Measurements from ENCODE around the gene DUSP9. TPM values are rescaled to one million over a fixed set of nuclear protein-coding genes. Genes with fewer than 3 reads are reported as not detected.

The DUSP9 gene
- total and polyA plus RNA-seq, 10 of the 15 experiments (the other 5 are each of a cell fraction or from before 2014, with no cell fraction given) = 0.10 TPM; not detected in 9

DNA sequence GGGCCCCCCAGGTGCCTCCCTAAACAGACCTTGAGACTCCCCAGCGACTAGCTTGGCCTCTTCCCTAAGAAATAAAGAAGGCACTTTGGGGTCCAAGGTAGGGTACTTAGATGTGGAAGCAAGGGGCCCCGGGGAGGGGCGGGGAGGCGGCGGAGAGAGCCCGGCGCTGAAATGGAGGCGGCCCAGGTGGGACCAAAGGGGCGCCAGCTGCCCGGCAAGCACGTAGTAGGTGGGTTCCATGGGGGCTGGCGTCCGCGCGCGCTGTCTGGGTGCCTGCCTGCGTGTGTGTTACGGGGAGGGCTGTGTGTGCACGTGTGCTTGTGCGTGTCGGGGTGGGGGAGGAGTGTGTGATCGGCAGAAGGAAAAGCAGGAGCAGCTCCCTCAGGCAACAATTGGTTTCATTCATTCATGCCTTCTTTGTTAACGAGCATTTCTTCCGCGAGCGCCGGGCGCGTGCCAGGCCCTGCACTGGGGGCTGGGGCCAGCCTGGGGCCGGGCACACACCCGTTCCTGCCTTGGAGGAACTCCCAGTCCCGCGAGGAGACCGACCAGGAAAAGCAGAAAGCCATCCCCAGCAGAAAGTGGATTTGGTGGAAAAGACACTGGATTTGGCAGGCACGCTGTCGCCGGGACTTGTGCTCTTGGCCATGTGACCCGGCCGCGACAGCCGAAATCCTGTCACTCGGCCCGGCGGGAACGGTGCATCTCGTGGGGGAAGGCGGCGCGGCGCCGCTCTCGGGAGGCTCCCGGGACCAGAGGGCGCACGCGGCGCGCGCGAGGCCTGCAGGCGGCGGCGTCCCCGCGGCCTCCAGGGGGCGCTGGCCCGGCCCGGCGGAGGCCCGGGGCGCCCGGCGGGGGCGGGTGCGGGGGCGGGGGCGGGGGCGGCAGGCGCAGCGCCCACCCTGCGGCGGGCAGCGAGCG, 3.3 kb upstream of the DUSP9 start:
- Histone ChIP-seq H3K27ac (ENCODE audit: control insufficient read depth, insufficient read depth) (no peak overlapping the region), H3K9ac (ENCODE audit: control insufficient read depth, insufficient read depth, low read length) (no peak overlapping the region), H3K4me3 (no peak overlapping the region), H3K79me2 (ENCODE audit: control insufficient read depth, insufficient read depth, low read length) (no peaks in the 10 kb centered on the region), H4K20me1 (ENCODE audit: control insufficient read depth, insufficient read depth) (no peaks in the 10 kb centered on the region), H3K27me3 (replicated peaks in 1 of 2; ENCODE audit: control insufficient read depth in 2 of 2, insufficient read depth in 2 of 2, low read length in 1 of 2) (peaks cover 0 to 3% of the 10 kb centered on the region in 2 experiments; a peak in 3 of 4 replicates), H3K4me1 (ENCODE audit: control insufficient read depth, insufficient read depth, low read length) (no peaks in the 10 kb centered on the region), H3K4me2 (ENCODE audit: control insufficient read depth, insufficient read depth) (no peak overlapping the region), H3K36me3 (ENCODE audit: control insufficient read depth in 2 of 2, insufficient read depth in 2 of 2, low read length in 1 of 2) (no peaks in the 10 kb centered on the region), H3K9me3 (replicated peaks; ENCODE audit: control insufficient read depth, insufficient read depth, low read length) (no peaks in the 10 kb centered on the region; the same call in 2 of the 3 replicates), H2AFZ (ENCODE audit: control insufficient read depth, low read depth, low read length) (no peak overlapping the region)
- no TSS peak for BruUV-seq (replicated peaks)
- intact Hi-C loops (cut with micrococcal nuclease; ENCODE audit: unreplicated experiment) = no loop called here
- ChIA-PET RAD21 (ENCODE audit: unreplicated experiment) (no interaction called here), SMC1A (ENCODE audit: uncharacterized antibody, unreplicated experiment) (no interaction called here), POLR2A (no interaction called here), CTCF (no interaction called here)
- in situ Hi-C loops (cut with MboI) = no loop called here
- FAIRE-seq = no peak
- ATAC-seq = no peak
- WGBS (ENCODE audit: insufficient coverage, insufficient replicate concordance, low lambda C conversion rate, missing lambda C conversion rate) = 47% methylated on average over 52 of the region's 84 CpGs
- DNase-seq (ENCODE audit: low read depth, low spot score) = no peak
- TF ChIP-seq, protein P1, sequence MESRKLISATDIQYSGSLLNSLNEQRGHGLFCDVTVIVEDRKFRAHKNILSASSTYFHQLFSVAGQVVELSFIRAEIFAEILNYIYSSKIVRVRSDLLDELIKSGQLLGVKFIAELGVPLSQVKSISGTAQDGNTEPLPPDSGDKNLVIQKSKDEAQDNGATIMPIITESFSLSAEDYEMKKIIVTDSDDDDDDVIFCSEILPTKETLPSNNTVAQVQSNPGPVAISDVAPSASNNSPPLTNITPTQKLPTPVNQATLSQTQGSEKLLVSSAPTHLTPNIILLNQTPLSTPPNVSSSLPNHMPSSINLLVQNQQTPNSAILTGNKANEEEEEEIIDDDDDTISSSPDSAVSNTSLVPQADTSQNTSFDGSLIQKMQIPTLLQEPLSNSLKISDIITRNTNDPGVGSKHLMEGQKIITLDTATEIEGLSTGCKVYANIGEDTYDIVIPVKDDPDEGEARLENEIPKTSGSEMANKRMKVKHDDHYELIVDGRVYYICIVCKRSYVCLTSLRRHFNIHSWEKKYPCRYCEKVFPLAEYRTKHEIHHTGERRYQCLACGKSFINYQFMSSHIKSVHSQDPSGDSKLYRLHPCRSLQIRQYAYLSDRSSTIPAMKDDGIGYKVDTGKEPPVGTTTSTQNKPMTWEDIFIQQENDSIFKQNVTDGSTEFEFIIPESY (IDR thresholded peaks at IDR 0.05) = no peak
- TF ChIP-seq, protein P2, sequence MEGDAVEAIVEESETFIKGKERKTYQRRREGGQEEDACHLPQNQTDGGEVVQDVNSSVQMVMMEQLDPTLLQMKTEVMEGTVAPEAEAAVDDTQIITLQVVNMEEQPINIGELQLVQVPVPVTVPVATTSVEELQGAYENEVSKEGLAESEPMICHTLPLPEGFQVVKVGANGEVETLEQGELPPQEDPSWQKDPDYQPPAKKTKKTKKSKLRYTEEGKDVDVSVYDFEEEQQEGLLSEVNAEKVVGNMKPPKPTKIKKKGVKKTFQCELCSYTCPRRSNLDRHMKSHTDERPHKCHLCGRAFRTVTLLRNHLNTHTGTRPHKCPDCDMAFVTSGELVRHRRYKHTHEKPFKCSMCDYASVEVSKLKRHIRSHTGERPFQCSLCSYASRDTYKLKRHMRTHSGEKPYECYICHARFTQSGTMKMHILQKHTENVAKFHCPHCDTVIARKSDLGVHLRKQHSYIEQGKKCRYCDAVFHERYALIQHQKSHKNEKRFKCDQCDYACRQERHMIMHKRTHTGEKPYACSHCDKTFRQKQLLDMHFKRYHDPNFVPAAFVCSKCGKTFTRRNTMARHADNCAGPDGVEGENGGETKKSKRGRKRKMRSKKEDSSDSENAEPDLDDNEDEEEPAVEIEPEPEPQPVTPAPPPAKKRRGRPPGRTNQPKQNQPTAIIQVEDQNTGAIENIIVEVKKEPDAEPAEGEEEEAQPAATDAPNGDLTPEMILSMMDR (IDR thresholded peaks at IDR 0.05 in 2 of 3, conservative IDR thresholded peaks at IDR 0.05 in 1 of 3; ENCODE audit: control insufficient read depth in 2 of 3, extremely low read depth in 1 of 3, insufficient read depth in 1 of 3, low read depth in 3 of 3, low read length in 3 of 3) = peak in 1 of 3 experiments; percentile 14; a peak in 1 of 6 replicates

Measured in GM12878 (cell line).